ENCODE results near the gene TBX21. TPM values are rescaled to one million over a fixed set of nuclear protein-coding genes. Genes with fewer than 3 reads are reported as not detected.

TBX21 gene
- total RNA-seq, 2 experiments from 2014 or later, result 58.3 to 61.1 TPM

- Mint-ChIP-seq H3K27me3 (no peaks in the 10 kb centered on the region), H3K27ac (peak overlapping the region; percentile 95), H3K9me3 (no peaks in the 10 kb centered on the region), H3K36me3 (ENCODE audit: low read depth) (no peaks in the 10 kb centered on the region), H3K4me3 (peak overlapping the region; percentile 68), H3K4me1 (peaks cover 71% of the 10 kb centered on the region)
- DNase-seq, result peak; percentile 73
- POLR2A ChIA-PET, result interaction anchor here (0.7 to 22.2 kb wide), 14 partner anchors 10 to 135 kb away, joined by 3 to 463 read pairs (median 8); partner anchors contain the start of genes KPNB1, LRRC46, MRPL10 and OSBPL7
- CTCF ChIA-PET, result interaction anchor here (0.7 to 7.6 kb wide), 14 partner anchors 9 to 130 kb away, joined by 3 to 135 read pairs (median 6); partner anchors contain the start of genes LRRC46, MRPL10 and TBX21
Observed at GRCh38 chr17:47700471-47701449, 32.3 kb upstream of the TBX21 start.

- Mint-ChIP-seq H3K4me3 (peak overlapping the region; percentile 68), H3K36me3 (ENCODE audit: low read depth) (no peaks in the 10 kb centered on the region), H3K4me1 (peaks cover 79% of the 10 kb centered on the region), H3K9me3 (no peaks in the 10 kb centered on the region), H3K27me3 (no peaks in the 10 kb centered on the region), H3K27ac (peak overlapping the region; percentile 95)
- no peak for DNase-seq
- ChIA-PET CTCF (interaction anchor here (0.8 to 7.6 kb wide), 6 partner anchors 9 to 88 kb away, joined by 3 to 135 read pairs (median 53); partner anchors contain the start of gene TBX21), POLR2A (interaction anchor here (0.8 to 22.2 kb wide), 8 partner anchors 9 to 130 kb away, joined by 3 to 463 read pairs (median 16); partner anchors contain the start of genes KPNB1, LRRC46, MRPL10 and TBX21)
Observed at GRCh38 chr17:47701608-47702007, 31.4 kb upstream of the TBX21 start.

- Mint-ChIP-seq H3K9me3 (no peaks in the 10 kb centered on the region), H3K36me3 (ENCODE audit: low read depth) (no peaks in the 10 kb centered on the region), H3K4me3 (peak overlapping the region; percentile 32), H3K4me1 (peaks cover 83% of the 10 kb centered on the region), H3K27ac (peak overlapping the region; percentile 95), H3K27me3 (no peaks in the 10 kb centered on the region)
- DNase-seq, result no peak
- ChIA-PET POLR2A (interaction anchor here (1.1 to 22.2 kb wide), 5 partner anchors 14 to 53 kb away, joined by 3 to 463 read pairs (median 22); partner anchors contain the start of genes KPNB1 and TBX21), CTCF (interaction anchor here (2.6 to 7.6 kb wide), 3 partner anchors 14 to 30 kb away, joined by 12 to 135 read pairs (median 99); partner anchors contain the start of gene TBX21)
Observed at GRCh38 chr17:47702391-47702995, 30.5 kb upstream of the TBX21 start.

- no peaks in the 10 kb centered on the region for H3K9me3 Mint-ChIP-seq
- no peaks in the 10 kb centered on the region for H3K36me3 Mint-ChIP-seq (ENCODE audit: low read depth)
- peak overlapping the region; percentile 95 for H3K27ac Mint-ChIP-seq
- H3K4me1 Mint-ChIP-seq, result peaks cover 87% of the 10 kb centered on the region
- ChIA-PET CTCF (interaction anchor here (1.3 to 4.6 kb wide), 4 partner anchors 11 to 30 kb away, joined by 3 to 99 read pairs (median 12); partner anchors contain the start of gene TBX21), POLR2A (interaction anchor here (0.7 to 22.2 kb wide), 5 partner anchors 8 to 36 kb away, joined by 3 to 463 read pairs (median 3); partner anchors contain the start of gene TBX21)
- H3K27me3 Mint-ChIP-seq, result no peaks in the 10 kb centered on the region
- DNase-seq, result peak; percentile 63
- peak overlapping the region; percentile 59 for H3K4me3 Mint-ChIP-seq
Observed at GRCh38 chr17:47703191-47703591, 29.8 kb upstream of the TBX21 start.

GRCh38 chr17:47703671-47704070, 29.4 kb upstream of the TBX21 start:
- Mint-ChIP-seq H3K36me3 (ENCODE audit: low read depth) (no peaks in the 10 kb centered on the region), H3K27ac (peak overlapping the region; percentile 95), H3K4me3 (peak overlapping the region; percentile 59), H3K9me3 (no peaks in the 10 kb centered on the region), H3K27me3 (no peaks in the 10 kb centered on the region), H3K4me1 (peaks cover 85% of the 10 kb centered on the region)
- ChIA-PET POLR2A (interaction anchor here (0.7 to 22.2 kb wide), 7 partner anchors 8 to 54 kb away, joined by 3 to 463 read pairs (median 4); partner anchors contain the start of genes KPNB1 and TBX21), CTCF (interaction anchor here (1.0 to 2.6 kb wide), 5 partner anchors 11 to 38 kb away, joined by 3 to 12 read pairs (median 7); partner anchors contain the start of gene TBX21)
- no peak for DNase-seq

- H3K4me1 Mint-ChIP-seq, result peaks cover 81% of the 10 kb centered on the region
- H3K4me3 Mint-ChIP-seq, result peak overlapping the region; percentile 59
- H3K27me3 Mint-ChIP-seq, result no peaks in the 10 kb centered on the region
- peak; percentile 49 for DNase-seq
- POLR2A ChIA-PET, result interaction anchor here (0.9 to 22.2 kb wide), 5 partner anchors 12 to 54 kb away, joined by 3 to 463 read pairs (median 27); partner anchors contain the start of genes KPNB1 and TBX21
- peak overlapping the region; percentile 95 for H3K27ac Mint-ChIP-seq
- CTCF ChIA-PET, result interaction anchor here (1.0 to 2.6 kb wide), 7 partner anchors 10 to 38 kb away, joined by 3 to 12 read pairs (median 7); partner anchors contain the start of gene TBX21
- no peaks in the 10 kb centered on the region for H3K9me3 Mint-ChIP-seq
- H3K36me3 Mint-ChIP-seq (ENCODE audit: low read depth), result no peaks in the 10 kb centered on the region
Observed at GRCh38 chr17:47704116-47704515, 28.9 kb upstream of the TBX21 start.

- CTCF ChIA-PET, result interaction anchor here (1.0 to 2.6 kb wide), 7 partner anchors 10 to 37 kb away, joined by 3 to 12 read pairs (median 7); partner anchors contain the start of gene TBX21
- H3K9me3 Mint-ChIP-seq, result no peaks in the 10 kb centered on the region
- H3K27me3 Mint-ChIP-seq, result no peaks in the 10 kb centered on the region
- H3K4me1 Mint-ChIP-seq, result peaks cover 78% of the 10 kb centered on the region
- no peaks in the 10 kb centered on the region for H3K36me3 Mint-ChIP-seq (ENCODE audit: low read depth)
- no peak for DNase-seq
- peak overlapping the region; percentile 95 for H3K27ac Mint-ChIP-seq
- POLR2A ChIA-PET, result interaction anchor here (1.3 to 22.2 kb wide), 5 partner anchors 11 to 40 kb away, joined by 3 to 463 read pairs (median 27); partner anchors contain the start of genes TBKBP1 and TBX21
- H3K4me3 Mint-ChIP-seq, result peak overlapping the region; percentile 59
Observed at GRCh38 chr17:47704736-47705135, 28.3 kb upstream of the TBX21 start.

- H3K27me3 Mint-ChIP-seq, result no peaks in the 10 kb centered on the region
- H3K27ac Mint-ChIP-seq, result peak overlapping the region; percentile 95
- CTCF ChIA-PET, result interaction anchor here (1.1 to 2.8 kb wide), 4 partner anchors 8 to 31 kb away, joined by 4 to 17 read pairs (median 7); no protein-coding TSS in a partner anchor
- H3K4me1 Mint-ChIP-seq, result peaks cover 72% of the 10 kb centered on the region
- peak; percentile 71 for DNase-seq
- H3K9me3 Mint-ChIP-seq, result no peaks in the 10 kb centered on the region
- no peaks in the 10 kb centered on the region for H3K36me3 Mint-ChIP-seq (ENCODE audit: low read depth)
- H3K4me3 Mint-ChIP-seq, result peak overlapping the region; percentile 59
- POLR2A ChIA-PET, result interaction anchor here (0.7 to 22.2 kb wide), 10 partner anchors 10 to 307 kb away, joined by 3 to 463 read pairs (median 6); partner anchors contain the start of genes KPNB1, LRRC46, MRPL10 and SP2
Observed at GRCh38 chr17:47705536-47706530, 27.2 kb upstream of the TBX21 start.

GRCh38 chr17:47707056-47707804, 25.8 kb upstream of the TBX21 start:
- CTCF ChIA-PET, result interaction anchor here (0.6 to 2.8 kb wide), 6 partner anchors 8 to 43 kb away, joined by 3 to 17 read pairs (median 7); partner anchors contain the start of gene TBX21
- Mint-ChIP-seq H3K27me3 (peaks cover 2% of the 10 kb centered on the region), H3K4me3 (no peak overlapping the region), H3K36me3 (ENCODE audit: low read depth) (no peaks in the 10 kb centered on the region), H3K27ac (peak overlapping the region; percentile 95), H3K9me3 (no peaks in the 10 kb centered on the region), H3K4me1 (peaks cover 62% of the 10 kb centered on the region)
- no peak for DNase-seq
- POLR2A ChIA-PET, result interaction anchor here (1.6 to 22.2 kb wide), 6 partner anchors 8 to 58 kb away, joined by 6 to 463 read pairs (median 18); partner anchors contain the start of genes KPNB1, TBKBP1 and TBX21

- Mint-ChIP-seq H3K36me3 (ENCODE audit: low read depth) (no peaks in the 10 kb centered on the region), H3K9me3 (no peaks in the 10 kb centered on the region), H3K4me1 (peaks cover 60% of the 10 kb centered on the region), H3K27me3 (peaks cover 4% of the 10 kb centered on the region), H3K4me3 (no peak overlapping the region), H3K27ac (no peak overlapping the region)
- DNase-seq, result no peak
- ChIA-PET POLR2A (interaction anchor here (1.6 to 22.2 kb wide), 4 partner anchors 8 to 26 kb away, joined by 8 to 463 read pairs (median 118); partner anchors contain the start of gene TBX21), CTCF (interaction anchor here (1.4 to 2.8 kb wide), 5 partner anchors 9 to 29 kb away, joined by 5 to 17 read pairs (median 7); partner anchors contain the start of gene TBX21)
Observed at GRCh38 chr17:47707884-47708283, 25.2 kb upstream of the TBX21 start.

All from activated CD4-positive, alpha-beta memory T cell treated with anti-CD3 and anti-CD28 coated beads, Interleukin-2, amount 10 ng/mL, durations not matched to agents 7 days and 5 days (primary cell).